AG09319 (cell line): ENCODE results near the gene ST6GAL1.

ENCODE experiments used
- DNase-seq: peaks from one replicate; pipeline ENCODE4 v3.0.0-alpha.2; 2010; ENCODE audit warnings: low read depth; ENCODE audit errors: extremely low read depth
- CTCF ChIP-seq: IDR thresholded peaks from 2 replicates; pipeline ENCODE4 v1.5.1; 2011; ENCODE audit warnings: low read depth, mild to moderate bottlenecking, inconsistent platforms, low read length, moderate library complexity

Gene ST6GAL1

GRCh38 chr3:186940967-186941366, 10.6 kb downstream of the ST6GAL1 start:
- no peak for DNase-seq

GRCh38 chr3:186942168-186942567, 11.8 kb downstream of the ST6GAL1 start:
- TF ChIP-seq CTCF: no peak
- no peak for DNase-seq

More at GRCh38 chr3:186940967-186941366, 10.6 kb downstream of the ST6GAL1 start:
- TF ChIP-seq CTCF: no peak

DNA sequence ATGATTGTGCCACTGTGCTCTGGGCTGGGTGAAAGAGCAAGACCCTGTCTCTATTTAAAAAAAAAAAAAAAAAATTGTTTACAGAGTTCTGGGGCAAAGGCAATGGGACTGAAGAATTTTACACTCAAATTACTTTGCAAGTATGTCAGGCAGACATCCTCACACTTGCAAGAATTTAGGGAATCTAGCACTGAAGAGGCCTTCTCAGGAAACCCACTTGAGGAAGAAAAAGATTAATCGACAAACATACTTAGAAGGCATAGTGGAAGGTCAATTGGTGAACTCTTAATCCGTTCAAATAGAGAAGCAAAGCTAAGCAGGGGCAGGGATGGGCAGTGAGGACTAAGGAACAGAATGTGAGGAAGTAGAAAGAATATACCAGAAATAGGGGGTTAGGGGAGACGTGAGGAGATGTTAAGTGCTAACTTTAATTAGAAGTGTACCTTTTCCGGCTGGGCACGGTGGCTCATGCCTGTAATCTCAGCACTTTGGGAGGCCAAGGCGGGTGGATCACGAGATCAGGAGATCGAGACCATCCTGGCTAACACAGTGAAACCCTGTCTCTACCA, 15.0 kb downstream of the ST6GAL1 start:
- TF ChIP-seq CTCF: no peak
- no peak for DNase-seq

GRCh38 chr3:186946756-186947375, 16.5 kb downstream of the ST6GAL1 start:
- no peak for DNase-seq
- TF ChIP-seq CTCF: no peak

DNA sequence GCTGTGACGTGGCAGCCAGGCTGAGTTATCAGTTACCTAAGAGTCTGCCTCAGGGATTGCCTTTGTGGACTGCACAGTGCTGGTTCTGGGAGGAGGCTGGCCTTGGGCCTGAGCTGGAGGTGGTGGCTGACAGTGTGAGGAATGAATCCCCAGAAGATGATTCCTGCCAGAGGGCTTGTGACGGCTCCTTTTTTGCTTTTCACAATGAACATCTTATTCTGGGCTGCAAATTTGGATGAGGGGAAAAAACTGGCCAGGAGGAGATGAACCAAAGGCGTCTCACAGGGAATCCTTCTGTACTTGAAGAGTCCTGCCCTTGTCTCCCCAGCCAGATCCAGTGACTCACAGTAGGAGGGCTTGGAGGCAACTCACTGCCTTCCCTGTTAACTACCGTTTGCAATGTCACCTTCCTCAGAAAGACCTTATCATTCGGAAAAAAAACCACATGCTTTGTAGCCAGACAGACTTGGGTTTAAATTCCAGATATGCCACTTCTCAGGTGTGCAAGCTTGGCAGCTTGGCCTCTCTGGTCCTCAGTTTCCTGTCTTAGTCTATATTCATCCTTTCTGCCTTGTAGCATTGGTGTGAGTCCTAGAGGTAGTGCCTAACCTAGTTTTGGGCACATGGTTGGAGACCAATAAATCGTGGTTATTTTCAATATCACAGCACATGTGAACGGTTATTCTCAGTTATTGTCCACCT, 19.1 kb downstream of the ST6GAL1 start:
- no peak for TF ChIP-seq CTCF
- no peak for DNase-seq

DNA sequence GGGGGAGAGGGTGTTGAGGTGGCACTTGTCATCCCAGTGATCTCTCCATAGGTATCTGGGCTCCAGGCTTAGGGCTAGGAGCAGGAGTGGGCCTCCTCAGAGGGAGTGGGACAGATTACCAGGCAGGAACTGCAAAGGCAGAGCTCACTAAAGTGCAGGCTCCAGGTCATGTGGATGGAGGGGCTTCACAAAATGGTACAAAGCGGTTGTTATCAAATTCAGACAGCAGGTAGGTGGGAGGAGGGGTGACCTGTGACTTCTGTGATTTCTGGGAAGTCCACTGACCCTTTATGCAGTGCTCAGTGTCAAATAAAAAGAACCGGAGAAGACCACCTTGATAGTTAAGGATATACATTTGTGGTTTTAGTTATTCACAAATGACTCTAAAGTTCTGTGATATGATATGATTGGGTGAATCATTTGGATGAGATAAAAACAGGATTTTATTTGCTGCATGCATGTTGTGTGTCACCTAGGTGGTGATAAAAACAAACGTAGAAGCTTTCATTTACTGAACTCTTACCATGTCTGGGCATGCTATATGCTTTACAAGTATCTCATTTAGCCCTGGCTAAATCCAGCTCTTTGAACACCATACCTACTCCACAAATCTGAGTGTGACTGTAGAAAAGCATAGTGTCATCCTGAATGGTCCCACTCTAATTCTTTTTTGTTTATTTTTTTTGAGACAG, 20.2 kb downstream of the ST6GAL1 start:
- TF ChIP-seq CTCF: no peak
- no peak for DNase-seq
